Upper lobe of left lung (tissue), 6 donors: ENCODE data around the gene ZNF878. TPM values are rescaled to one million over a fixed set of nuclear protein-coding genes. Genes with fewer than 3 reads are reported as not detected.
"Not testable (repeated sequence)": the region's sequence is repeated elsewhere in the genome, so short reads cannot be mapped to it uniquely, and the experiment has no call there.

Experiments used
- ATAC-seq, 2 donors: fragments of 200-7000 bp; cut with Tn5 transposase; one replicate each; pipeline ENCODE4 v1.9.1; 2022; ENCODE audit warnings: mild to moderate bottlenecking in 2 of 2, moderate library complexity in 2 of 2; ENCODE audit not compliant: low FRiP score in 2 of 2
- DNase-seq, 2 donors: peaks; one replicate each; pipeline ENCODE4 v3.0.0-alpha.2; 2019 to 2020
- H3K27ac ChIP-seq, 4 donors: fragments of 200-600 bp; sonication (generic); one replicate each; pipeline ENCODE4 v1.5.1; 2016 to 2019
- H3K27me3 ChIP-seq, 4 donors: fragments of 200-600 bp; sonication (generic); one replicate each; pipeline ENCODE4 v1.5.1; 2017 to 2019
- H3K36me3 ChIP-seq, 4 donors: fragments of 200-600 bp; sonication (generic); one replicate each; pipeline ENCODE4 v1.5.1; 2016 to 2019
- H3K4me1 ChIP-seq, 4 donors: fragments of 200-600 bp; sonication (generic); one replicate each; pipeline ENCODE4 v1.5.1; 2018 to 2019
- H3K4me3 ChIP-seq, 4 donors: fragments of 200-600 bp; sonication (generic); one replicate each; pipeline ENCODE4 v1.5.1; 2017 to 2019; ENCODE audit warnings: mild to moderate bottlenecking in 2 of 4, moderate library complexity in 1 of 4
- H3K9me3 ChIP-seq, 4 donors: fragments of 200-600 bp; sonication (generic); one replicate each; pipeline ENCODE4 v1.5.1; 2018 to 2019
- CTCF ChIP-seq, 6 experiments: fragments of 450-650 bp in 4 of 6; fragments of 200-600 bp in 2 of 6; sonication (generic) in 2 of 6; IDR thresholded peaks; one replicate each; pipeline ENCODE4 v1.5.1; 2016 to 2019; ENCODE audit warnings: antibody characterized with exemption in 6 of 6
- EP300 ChIP-seq, 4 donors: sonication (generic); formaldehyde crosslinking; IDR thresholded peaks; one replicate each; pipeline ENCODE4 v1.5.1; 2017; ENCODE audit warnings: antibody characterized with exemption in 4 of 4, control low read depth in 2 of 4
- POLR2A ChIP-seq, 4 donors: fragments of 450-650 bp; IDR thresholded peaks; one replicate each; pipeline ENCODE4 v1.5.1; 2016 to 2017; ENCODE audit warnings: antibody characterized with exemption in 4 of 4, mild to moderate bottlenecking in 2 of 4
- POLR2AphosphoS5 ChIP-seq, 2 donors: sonication (generic); formaldehyde crosslinking; IDR thresholded peaks; one replicate each; pipeline ENCODE4 v1.5.1; 2017; ENCODE audit warnings: antibody characterized with exemption in 2 of 2
- WGBS, 2 donors: methylation state at CpG; one replicate each; pipeline ENCODE4 v1.1.5; 2017 to 2018; 5-methylcytosine and 5-hydroxymethylcytosine counted together
- total RNA-seq, 6 donors: library from RNA; depleted of rRNA in 4 of 6; stranded (reverse); fragments of >200 nt in 4 of 6; gene quantifications; one replicate each; pipeline versions ENCODE4 v1.1.0 to v1.2.1, GENCODE V29; 2016 to 2021
- donor health status: DM: no; HTN: no; CAD: no; lungs with moderate emphysema.
- donor health status: DM: no; HTN: yes; CAD: no; lungs with severe emphysema.

The ZNF878 gene
- total RNA-seq, 6 donors from 2014 or later = 0.14 to 0.30 (median 0.17) TPM; not detected in 3

GRCh38 chr19:12092956-12093355 is 40.2 kb upstream of the ZNF878 start:
- DNase-seq = no peak
- Histone ChIP-seq H3K27ac (peak overlapping the region in 3 of 4 donors; percentile 78 to 87 (median 85)), H3K4me1 (peaks cover 9 to 16% (median 11%) of the 10 kb centered on the region in 4 donors), H3K27me3 (no peaks in the 10 kb centered on the region), H3K4me3 (peak overlapping the region; percentile 53 to 77 (median 62)), H3K36me3 (no peaks in the 10 kb centered on the region), H3K9me3 (no peaks in the 10 kb centered on the region)
- TF ChIP-seq CTCF (IDR thresholded peaks at IDR 0.05) = no peak
- TF ChIP-seq EP300 (IDR thresholded peaks at IDR 0.05) = no peak
- no peak for TF ChIP-seq POLR2A (IDR thresholded peaks at IDR 0.05)
- TF ChIP-seq POLR2AphosphoS5 (IDR thresholded peaks at IDR 0.05) = no peak
- no peak for ATAC-seq
- WGBS, 2 donors = 17 to 23% methylated on average over 10 of the region's 10 CpGs

- ATAC-seq = peak; percentile 94 to 98
- Histone ChIP-seq H3K4me3 (peak overlapping the region; percentile 53 to 77 (median 62)), H3K36me3 (no peaks in the 10 kb centered on the region), H3K27ac (peak overlapping the region; percentile 78 to 87 (median 82)), H3K27me3 (no peaks in the 10 kb centered on the region), H3K4me1 (peaks cover 9 to 16% (median 11%) of the 10 kb centered on the region in 4 donors), H3K9me3 (no peaks in the 10 kb centered on the region)
- peak in 1 of 6 experiments; percentile 9 for TF ChIP-seq CTCF (IDR thresholded peaks at IDR 0.05)
- TF ChIP-seq POLR2AphosphoS5 (IDR thresholded peaks at IDR 0.05) = peak in 1 of 2 donors; percentile 70
- TF ChIP-seq EP300 (IDR thresholded peaks at IDR 0.05) = no peak
- TF ChIP-seq POLR2A (IDR thresholded peaks at IDR 0.05) = peak in 2 of 4 donors; percentile 50 to 60
- 1 to 2% methylated on average over 17 to 30 of the region's 53 CpGs for WGBS, 2 donors
- DNase-seq = peak; percentile 94
Measured at GRCh38 chr19:12092065-12092867, 39.5 kb upstream of the ZNF878 start.

GRCh38 chr19:12090807-12091206 is 38.0 kb upstream of the ZNF878 start:
- no peak for TF ChIP-seq POLR2A (IDR thresholded peaks at IDR 0.05)
- TF ChIP-seq CTCF (IDR thresholded peaks at IDR 0.05) = peak; percentile 30 to 67 (median 58)
- Histone ChIP-seq H3K27me3 (no peaks in the 10 kb centered on the region), H3K4me3 (no peak overlapping the region), H3K27ac (no peak overlapping the region), H3K4me1 (peaks cover 9 to 16% (median 11%) of the 10 kb centered on the region in 4 donors), H3K36me3 (no peaks in the 10 kb centered on the region), H3K9me3 (no peaks in the 10 kb centered on the region)
- 52 to 62% methylated on average over 5 of the region's 5 CpGs for WGBS, 2 donors
- ATAC-seq (peak; percentile 68 to 74), DNase-seq (peak in 1 of 2 donors; percentile 64)

GRCh38 chr19:12085074-12085818 is 32.5 kb upstream of the ZNF878 start:
- ATAC-seq = no peak
- Histone ChIP-seq H3K36me3 (no peaks in the 10 kb centered on the region), H3K4me3 (no peak overlapping the region), H3K4me1 (no peaks in the 10 kb centered on the region), H3K27me3 (no peaks in the 10 kb centered on the region), H3K27ac (no peak overlapping the region), H3K9me3 (peaks cover 22 to 34% (median 24%) of the 10 kb centered on the region in 4 donors)
- DNase-seq = no peak
- WGBS, 2 donors = 88 to 91% methylated on average over 5 of the region's 5 CpGs
- TF ChIP-seq CTCF (IDR thresholded peaks at IDR 0.05) = no peak
- no peak for TF ChIP-seq EP300 (IDR thresholded peaks at IDR 0.05)
- TF ChIP-seq POLR2AphosphoS5 (IDR thresholded peaks at IDR 0.05) = no peak

- ATAC-seq, DNase-seq, H3K4me1 ChIP-seq, H3K4me3 ChIP-seq, H3K27ac ChIP-seq, H3K27me3 ChIP-seq: not testable (repeated sequence)
- Histone ChIP-seq H3K9me3 (peaks cover 41 to 53% (median 43%) of the 10 kb centered on the region in 4 donors), H3K36me3 (peaks cover 0 to 14% (median 4%) of the 10 kb centered on the region in 4 donors)
- 87 to 93% methylated on average over 6 of the region's 6 CpGs for WGBS, 2 donors
Measured at GRCh38 chr19:12083336-12083735, 30.6 kb upstream of the ZNF878 start.
